SKM-1 treated with dmso at 0.1 percent for 144 hours (cell line): Measurements from ENCODE around the gene CORO7.
"Not testable (repeated sequence)": the region's sequence is repeated elsewhere in the genome, so short reads cannot be mapped to it uniquely, and the experiment has no call there.

ENCODE experiments used
- DNase-seq: peaks from one replicate; lab custom pipeline; 2025; ENCODE audit not compliant: unreplicated experiment; lab: John Stamatoyannopoulos, UW

The CORO7 gene

GRCh38 chr16:4340443-4340842 is 76.0 kb downstream of the CORO7 start:
- no peak for DNase-seq

- no peak for DNase-seq
Observed at GRCh38 chr16:4339909-4340308, 76.5 kb downstream of the CORO7 start.

GRCh38 chr16:4339455-4339854 is 76.9 kb downstream of the CORO7 start:
- DNase-seq, result no peak

- DNase-seq, result no peak
Observed at GRCh38 chr16:4338712-4339299, 77.6 kb downstream of the CORO7 start.

GRCh38 chr16:4338125-4338582 is 78.2 kb downstream of the CORO7 start:
- DNase-seq, result no peak

- DNase-seq, result no peak
Observed at GRCh38 chr16:4337540-4338088, 78.8 kb downstream of the CORO7 start.

- no peak for DNase-seq
Observed at GRCh38 chr16:4336701-4337539, 79.5 kb downstream of the CORO7 start.

GRCh38 chr16:4334724-4335495 is 81.5 kb downstream of the CORO7 start:
- DNase-seq, result no peak

GRCh38 chr16:4333714-4334113 is 82.7 kb downstream of the CORO7 start:
- DNase-seq, result not testable (repeated sequence)

- no peak for DNase-seq
Observed at GRCh38 chr16:4333308-4333638, 83.1 kb downstream of the CORO7 start.

GRCh38 chr16:4332623-4333307 is 83.6 kb downstream of the CORO7 start:
- DNase-seq, result no peak

GRCh38 chr16:4332083-4332482 is 84.3 kb downstream of the CORO7 start:
- DNase-seq, result no peak

GRCh38 chr16:4330277-4330874 is 86.0 kb downstream of the CORO7 start:
- peak; percentile 46 for DNase-seq

- DNase-seq, result no peak
Observed at GRCh38 chr16:4328782-4329775, 87.3 kb downstream of the CORO7 start.

GRCh38 chr16:4328046-4328781 is 88.2 kb downstream of the CORO7 start:
- DNase-seq, result peak; percentile 71

GRCh38 chr16:4327386-4328045 is 88.9 kb downstream of the CORO7 start:
- no peak for DNase-seq

- DNase-seq, result peak; percentile 63
Observed at GRCh38 chr16:4325253-4325758, 91.1 kb downstream of the CORO7 start.
